Measurements from ENCODE around the gene FLRT2.

FLRT2 gene, protein sequence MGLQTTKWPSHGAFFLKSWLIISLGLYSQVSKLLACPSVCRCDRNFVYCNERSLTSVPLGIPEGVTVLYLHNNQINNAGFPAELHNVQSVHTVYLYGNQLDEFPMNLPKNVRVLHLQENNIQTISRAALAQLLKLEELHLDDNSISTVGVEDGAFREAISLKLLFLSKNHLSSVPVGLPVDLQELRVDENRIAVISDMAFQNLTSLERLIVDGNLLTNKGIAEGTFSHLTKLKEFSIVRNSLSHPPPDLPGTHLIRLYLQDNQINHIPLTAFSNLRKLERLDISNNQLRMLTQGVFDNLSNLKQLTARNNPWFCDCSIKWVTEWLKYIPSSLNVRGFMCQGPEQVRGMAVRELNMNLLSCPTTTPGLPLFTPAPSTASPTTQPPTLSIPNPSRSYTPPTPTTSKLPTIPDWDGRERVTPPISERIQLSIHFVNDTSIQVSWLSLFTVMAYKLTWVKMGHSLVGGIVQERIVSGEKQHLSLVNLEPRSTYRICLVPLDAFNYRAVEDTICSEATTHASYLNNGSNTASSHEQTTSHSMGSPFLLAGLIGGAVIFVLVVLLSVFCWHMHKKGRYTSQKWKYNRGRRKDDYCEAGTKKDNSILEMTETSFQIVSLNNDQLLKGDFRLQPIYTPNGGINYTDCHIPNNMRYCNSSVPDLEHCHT

GRCh38 chr14:85529803-85530574 is at the start of gene FLRT2:
FLRT2 (plus strand) TSS chr14:85530144; CDS start chr14:85621515, 91,371 bp downstream.
- DNase-seq: peak in 2 of 14 donors; percentile 18 to 37

- no peak for DNase-seq
Observed at GRCh38 chr14:85481471-85481870, 48.5 kb upstream of the FLRT2 start.

- DNase-seq: no peak
Observed at GRCh38 chr14:85482552-85482951, 47.4 kb upstream of the FLRT2 start.

DNA sequence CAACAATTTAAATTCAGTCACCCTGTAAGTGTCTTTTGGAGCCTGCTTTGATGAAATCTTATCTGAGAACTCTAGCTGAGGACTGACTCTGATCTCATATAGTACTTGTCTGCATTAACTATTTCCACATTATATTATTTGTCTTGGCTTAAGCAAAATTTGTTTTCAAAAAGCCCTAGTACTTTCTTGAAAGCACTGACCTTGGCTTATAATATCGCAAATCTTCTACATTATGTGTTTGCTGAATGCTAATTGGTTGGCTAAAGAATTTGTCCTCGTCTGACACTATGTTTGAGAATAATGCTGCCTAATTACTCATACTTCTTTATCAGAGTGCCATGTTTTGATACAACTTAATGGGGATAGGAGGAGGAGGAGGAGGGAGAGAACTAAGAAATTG is 46.9 kb upstream of the FLRT2 start:
- DNase-seq: no peak

- no peak for DNase-seq
Observed at GRCh38 chr14:85483652-85484051, 46.3 kb upstream of the FLRT2 start.

DNA sequence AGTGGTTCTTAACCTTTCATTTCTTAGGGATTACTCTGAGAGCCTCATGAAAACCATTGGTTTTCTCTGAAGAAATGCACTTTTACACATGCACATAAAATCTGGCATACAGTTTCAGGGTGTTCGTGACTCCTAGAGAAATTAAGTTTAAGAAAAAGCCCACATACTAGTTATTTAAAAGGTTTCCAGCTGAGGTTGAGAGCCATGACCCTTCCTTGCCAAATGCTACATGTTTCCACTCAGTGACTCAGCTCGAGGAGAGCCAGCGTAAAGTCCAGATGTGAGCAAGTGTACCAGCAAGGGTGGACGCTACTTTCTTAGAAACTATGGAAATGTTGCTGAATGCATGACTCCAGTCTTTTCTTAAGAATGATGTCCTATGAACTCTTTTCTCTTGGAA is 42.7 kb upstream of the FLRT2 start:
- no peak for DNase-seq

DNA sequence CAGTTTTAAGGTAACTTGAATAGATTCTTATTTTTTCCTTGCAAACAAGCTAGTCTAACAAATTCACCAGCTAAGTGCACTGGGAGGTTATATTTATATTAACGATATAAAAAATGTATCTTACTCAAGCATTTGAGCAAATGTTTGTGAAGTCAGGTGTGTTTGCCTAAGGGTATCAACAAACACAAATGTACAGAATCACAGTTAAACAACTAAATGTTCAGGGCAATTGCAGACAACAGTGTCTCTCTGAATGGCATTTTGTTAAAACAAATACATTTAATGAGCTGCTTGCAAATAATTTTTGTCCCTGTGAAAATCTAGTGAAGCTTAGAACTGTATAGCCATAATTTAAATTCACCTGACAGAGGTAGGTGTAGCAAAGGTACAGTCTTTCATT is 28.2 kb upstream of the FLRT2 start:
- DNase-seq: no peak

DNA sequence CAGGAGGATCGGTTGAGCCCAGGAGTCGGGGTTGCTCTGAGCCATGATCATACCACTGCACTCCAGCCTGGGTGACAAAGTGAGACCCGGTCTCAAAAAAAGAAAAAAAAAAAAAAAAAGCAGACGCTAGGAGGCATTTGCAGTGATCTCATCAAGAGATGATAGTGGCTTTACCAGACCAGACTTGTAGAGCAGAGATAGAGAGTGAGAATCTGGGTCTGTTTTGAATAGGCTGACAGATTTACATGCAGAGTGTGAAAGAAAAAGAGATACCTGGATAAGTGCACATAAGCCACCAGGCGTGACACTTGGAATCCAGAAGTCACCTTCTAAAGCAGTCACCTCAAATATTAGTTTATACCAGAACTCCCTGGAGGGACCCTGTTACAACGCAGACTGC is 21.1 kb upstream of the FLRT2 start:
- no peak for DNase-seq

- no peak for DNase-seq
Observed at GRCh38 chr14:85512451-85512850, 17.5 kb upstream of the FLRT2 start.

GRCh38 chr14:85514487-85514886 is 15.5 kb upstream of the FLRT2 start:
- DNase-seq: no peak

- no peak for DNase-seq
Observed at GRCh38 chr14:85516239-85517113, 13.5 kb upstream of the FLRT2 start.

GRCh38 chr14:85517114-85517688 is 12.7 kb upstream of the FLRT2 start:
- DNase-seq: no peak

DNA sequence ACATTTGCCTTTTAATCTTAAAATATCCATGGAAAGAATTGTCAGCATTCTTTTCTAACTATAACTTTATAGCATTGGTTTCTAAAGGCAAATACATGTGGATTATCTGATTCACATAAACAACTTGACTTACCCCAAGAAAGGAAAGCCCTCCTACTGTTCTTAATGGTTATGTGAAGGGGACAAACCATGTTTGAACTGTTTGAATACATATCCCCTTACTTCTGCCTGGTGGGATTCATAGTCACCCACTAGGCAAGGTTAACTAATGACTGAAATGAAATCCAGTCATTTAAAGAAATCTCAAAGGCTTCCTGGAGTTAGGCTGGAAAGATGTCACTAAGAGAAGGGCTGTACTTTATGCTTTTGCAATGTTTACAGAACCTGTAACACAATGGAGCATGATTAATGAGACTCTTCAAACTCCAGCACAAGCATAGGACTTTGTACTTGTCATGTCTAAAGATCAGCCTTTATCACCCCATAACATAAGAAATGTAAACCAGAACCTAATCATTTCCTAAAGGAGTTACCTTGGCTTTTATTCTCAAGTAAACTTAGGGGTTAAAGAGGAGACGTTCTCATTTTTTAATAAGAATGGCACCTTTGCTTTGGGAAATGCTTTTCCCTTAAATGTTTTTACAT is 10.2 kb upstream of the FLRT2 start:
- no peak for DNase-seq

DNA sequence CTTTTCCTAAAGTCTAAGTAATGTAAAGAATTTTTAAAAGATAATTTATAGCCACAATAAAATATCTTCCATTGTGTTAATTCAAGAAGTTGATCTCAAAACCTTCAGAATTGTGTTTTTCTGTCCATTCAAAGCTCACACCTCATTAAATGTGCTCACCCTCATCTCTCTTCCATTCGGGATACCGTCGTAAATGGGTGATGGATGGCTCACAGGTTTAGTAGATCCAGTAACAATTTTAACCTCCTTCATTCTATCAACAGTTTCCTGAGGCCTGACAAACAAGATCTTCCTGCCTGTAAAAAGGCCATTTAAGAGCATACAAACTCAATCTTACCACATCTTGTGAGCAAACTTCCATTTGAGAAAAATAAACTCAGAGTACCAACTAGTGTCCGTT is 9.4 kb upstream of the FLRT2 start:
- no peak for DNase-seq

DNA sequence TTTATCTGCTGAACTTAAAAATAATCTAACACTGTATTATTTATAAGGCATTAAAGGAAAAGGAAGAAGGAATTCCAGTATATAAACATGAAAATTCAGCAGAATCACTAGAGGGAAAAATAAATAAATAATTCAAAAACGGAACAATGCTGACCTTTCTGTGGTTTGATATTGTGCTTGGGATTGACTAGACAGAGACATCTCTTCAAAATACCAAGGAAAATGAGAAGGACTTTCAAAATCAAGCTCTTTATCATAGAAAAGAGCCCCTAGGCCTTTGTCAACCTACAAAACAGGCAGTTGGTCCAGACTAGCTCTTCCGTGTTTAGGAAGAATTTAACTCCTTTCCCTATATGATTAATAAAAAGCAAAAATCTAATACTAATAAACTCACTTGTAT is 6.3 kb upstream of the FLRT2 start:
- DNase-seq: no peak

DNA sequence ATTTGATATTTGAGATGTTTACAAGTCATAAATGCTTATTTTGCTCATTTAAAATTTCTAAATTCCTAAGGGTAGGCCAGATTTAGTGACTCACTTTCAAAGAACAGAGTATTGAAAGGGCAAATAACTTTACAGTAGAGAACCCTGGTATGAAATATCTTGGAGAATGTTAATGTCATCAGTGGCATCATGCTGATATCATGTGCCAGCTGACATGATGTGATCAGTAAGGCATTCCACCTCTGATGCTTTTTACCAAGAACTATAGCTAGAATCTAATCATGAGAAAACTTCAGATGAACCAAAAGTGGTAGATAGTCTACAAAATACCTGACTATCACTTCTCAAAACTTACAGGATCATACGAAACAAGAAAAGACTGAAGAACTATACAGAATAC is 2.9 kb upstream of the FLRT2 start:
- no peak for DNase-seq

DNA sequence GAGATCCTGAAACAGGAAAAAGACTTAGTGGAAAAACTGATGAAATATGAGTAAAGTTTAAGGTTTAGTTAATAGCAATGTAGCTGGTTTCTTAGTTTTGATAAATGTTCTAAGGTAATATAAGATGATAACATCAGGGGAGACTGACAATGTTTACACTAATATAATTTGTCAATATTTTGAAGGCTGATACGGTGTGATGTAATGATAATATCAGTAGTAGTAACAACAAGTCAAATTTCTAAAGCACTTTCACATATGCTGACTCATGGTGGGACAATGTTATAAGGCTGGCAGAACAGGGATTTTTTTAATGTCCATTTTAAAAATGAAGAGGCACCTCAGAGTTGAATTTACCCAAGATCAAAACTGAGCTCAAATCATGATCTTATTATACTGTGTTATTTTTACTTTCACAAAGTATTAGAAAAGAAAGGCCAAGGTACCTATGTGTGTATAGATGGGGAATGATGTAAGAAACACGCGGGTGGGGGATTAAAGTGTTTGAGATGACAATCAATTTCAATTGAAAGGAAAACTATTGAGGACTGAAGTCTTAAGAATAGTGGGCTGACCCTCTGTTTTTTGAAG is 2.4 kb upstream of the FLRT2 start:
- no peak for DNase-seq

- DNase-seq: peak in 2 of 14 donors; percentile 2 to 5
Observed at GRCh38 chr14:85528080-85528896, 1.7 kb upstream of the FLRT2 start.

DNA sequence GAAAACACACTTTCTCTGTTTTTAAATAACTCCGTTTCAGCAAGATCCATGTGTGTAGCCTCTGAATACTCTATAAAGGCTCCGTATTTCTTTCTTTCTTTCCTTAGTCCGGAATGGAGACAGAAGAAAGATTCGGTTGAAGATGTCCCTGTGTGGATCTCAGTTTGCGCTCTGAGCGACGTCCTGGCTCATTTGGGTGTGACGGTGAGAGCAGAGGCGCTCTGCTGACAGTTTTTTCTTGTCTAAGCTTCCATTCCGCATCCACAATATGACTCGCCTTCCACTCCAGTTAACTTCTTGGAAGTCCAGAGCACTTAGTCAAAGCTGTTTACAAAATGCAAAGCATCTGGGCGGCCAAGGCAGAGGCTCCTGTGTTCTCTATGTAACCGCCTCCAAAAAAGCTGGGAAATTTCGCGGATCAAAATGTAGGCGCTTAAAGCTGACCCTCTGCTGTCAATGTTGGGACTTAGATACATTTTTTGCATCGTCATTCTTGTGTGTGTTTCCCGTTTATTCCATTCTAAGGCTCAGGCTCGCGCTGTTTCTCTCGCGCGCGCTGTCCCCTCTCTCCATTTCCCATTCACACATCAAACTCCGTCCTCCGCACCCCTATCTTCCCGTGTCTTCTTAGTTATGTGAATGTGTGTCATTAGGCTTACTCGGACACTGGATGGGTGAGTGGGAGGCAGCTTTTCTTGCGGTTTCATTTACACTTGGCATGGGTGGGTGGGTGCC is 880 bp upstream of the FLRT2 start:
- DNase-seq: peak in 1 of 14 donors; percentile 25

Data from C1 segment of cervical spinal cord (tissue), 14 donors.